Superior temporal gyrus (tissue), 1 donor: ENCODE results near the gene SCGB1C1.

Experiments used
- DNase-seq: peaks from one replicate; pipeline ENCODE4 v3.0.0-alpha.2; 2016; ENCODE audit errors: extremely low spot score

The SCGB1C1 gene

DNA sequence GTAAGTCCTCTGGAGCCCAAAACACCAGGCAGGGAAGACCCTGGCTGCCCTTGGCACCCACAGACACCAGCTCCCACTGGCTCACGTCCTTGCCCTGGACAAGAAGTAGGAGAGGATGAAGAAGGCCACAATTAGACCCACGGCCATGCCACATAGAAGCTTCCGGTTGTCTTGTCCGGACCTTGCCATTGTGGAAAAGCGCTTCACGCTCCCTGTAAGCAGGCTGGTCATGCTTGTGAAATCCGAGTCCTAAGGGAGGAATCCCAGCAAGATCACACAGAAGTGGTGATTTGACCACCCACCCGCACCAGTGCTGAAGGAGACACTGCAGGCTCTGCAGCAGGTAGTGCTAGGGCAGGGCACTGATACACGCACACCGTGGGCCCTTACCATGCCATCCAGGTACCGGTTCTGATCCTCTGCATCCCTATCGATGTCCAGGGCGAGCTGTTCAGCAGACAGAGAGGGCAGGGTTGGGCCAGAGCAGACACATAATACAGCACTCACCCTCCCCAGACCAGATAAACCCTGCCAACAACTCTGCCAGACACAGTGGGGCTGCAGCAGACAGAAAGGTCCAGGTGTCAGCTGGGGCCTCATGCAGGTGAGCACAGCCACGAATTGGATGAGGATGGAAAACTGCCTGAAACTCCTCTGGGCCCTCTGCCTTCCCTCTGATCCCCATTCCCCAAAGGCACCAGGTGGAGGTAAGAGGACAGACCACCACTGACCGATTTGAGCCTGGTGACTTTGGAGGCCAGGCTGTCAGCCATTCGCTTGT lies 12.5 kb downstream of the SCGB1C1 start:
- DNase-seq: no peak

GRCh38 chr11:206002-206384 lies 13.1 kb downstream of the SCGB1C1 start:
- no peak for DNase-seq

DNA sequence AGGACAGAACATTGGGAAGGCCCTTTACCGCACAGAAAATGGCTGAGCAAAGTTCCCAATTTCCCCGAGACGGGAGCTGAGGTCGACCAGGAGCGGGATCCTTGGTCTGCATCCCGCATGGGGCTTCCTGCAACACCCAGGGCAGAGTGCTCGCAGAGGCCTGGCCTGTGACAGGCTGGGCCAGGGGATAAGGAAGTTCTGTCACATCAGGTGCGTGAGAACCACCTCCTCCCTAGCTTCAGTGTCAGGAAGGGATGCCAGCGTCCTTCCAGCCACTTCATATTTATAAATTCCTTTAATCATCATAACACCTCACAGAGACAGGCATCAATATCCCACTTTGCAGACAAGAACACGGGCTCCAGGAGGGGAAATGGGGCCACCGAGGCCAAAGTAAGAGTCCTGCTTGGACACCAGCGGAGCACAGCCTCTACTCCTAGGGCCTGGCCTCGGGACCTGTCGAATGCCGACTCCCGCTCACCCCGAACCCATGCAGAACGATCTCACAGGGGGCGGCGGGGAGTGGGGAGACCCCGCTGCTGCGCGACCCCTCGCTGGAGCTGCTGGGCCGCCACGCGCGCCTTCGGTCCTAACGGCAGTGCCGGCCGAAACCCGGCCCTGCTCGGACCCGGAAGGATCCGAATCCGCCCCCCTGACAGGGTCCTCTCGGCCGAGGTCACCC lies 13.8 kb downstream of the SCGB1C1 start:
- no peak for DNase-seq

DNA sequence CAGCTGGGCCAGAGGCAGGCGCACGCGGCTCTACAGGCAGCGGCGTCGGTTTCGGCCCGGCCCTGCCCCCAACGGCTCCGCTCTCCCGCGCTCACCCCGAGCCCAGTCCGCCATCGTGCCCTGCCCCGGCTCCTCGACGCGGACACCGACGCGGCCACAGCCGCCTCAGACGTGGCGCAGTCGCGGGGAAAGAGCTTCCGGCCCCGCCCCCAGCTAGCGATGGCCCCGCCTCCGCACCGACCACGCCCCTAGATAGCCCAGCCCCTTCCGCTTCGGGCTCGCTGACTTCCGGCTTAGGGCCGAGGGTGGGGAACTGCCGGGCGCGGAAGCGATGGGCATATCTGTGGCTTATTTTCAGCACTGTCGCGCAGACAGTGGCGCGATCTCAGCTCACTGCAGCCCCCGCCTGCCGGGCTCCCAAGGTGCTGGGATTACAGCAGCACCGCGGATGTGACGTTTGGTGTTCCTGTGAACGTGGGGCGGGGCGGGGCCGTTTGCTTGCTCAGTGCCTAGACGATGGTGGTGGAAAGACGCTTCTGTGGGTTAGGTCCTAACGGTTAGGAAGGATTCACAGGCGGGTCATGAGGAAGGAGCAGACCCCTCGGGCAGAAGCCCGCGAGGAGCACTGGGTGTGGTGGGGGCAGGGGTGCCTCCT lies 14.5 kb downstream of the SCGB1C1 start, which contains the start of the genes BET1L and RIC8A:
BET1L (minus strand) TSS at position 192 of the 655 bp plus-strand sequence; CDS start at position 114, 78 bp downstream.
RIC8A (plus strand) TSS at position 501 of the 655 bp plus-strand sequence. CDS start 1,147 bp downstream, outside the sequence.
- DNase-seq: peak; percentile 97

- no peak for DNase-seq
These were observed 14.9 kb downstream of the SCGB1C1 start for GRCh38 chr11:207863-208180.

DNA sequence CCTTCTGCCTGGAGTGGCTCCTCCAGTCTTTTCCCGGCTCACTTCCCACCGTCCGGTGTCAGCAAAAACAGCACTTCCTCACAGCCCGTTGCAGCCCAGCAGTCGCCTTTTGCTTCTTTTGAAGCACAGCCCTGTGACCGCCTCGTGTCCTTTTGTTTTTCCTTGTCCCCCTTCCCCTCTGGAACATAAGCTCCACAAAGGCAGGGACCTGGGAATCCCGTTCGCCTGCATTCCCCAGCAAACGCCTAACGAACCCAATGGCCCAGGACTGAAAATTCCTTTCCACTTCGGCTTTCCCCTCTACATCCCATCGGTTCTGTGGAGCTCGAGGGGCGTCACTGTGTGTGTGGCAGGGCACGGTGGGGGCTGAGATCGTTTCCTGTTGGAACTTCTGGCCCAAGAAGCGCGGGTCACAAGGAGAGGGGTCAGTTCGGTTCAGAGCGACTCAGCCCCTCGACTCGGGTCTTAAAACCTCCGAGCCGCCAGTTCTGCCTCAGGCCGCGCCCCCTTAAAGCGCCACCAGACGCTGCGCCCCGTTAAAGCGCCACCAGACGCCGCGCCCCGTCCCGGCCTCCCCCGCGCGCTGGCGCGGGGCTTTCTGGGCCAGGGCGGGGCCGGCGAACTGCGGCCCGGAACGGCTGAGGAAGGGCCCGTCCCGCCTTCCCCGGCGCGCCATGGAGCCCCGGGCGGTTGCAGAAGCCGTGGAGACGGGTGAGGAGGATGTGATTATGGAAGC lies 15.5 kb downstream of the SCGB1C1 start:
- peak; percentile 74 for DNase-seq

DNA sequence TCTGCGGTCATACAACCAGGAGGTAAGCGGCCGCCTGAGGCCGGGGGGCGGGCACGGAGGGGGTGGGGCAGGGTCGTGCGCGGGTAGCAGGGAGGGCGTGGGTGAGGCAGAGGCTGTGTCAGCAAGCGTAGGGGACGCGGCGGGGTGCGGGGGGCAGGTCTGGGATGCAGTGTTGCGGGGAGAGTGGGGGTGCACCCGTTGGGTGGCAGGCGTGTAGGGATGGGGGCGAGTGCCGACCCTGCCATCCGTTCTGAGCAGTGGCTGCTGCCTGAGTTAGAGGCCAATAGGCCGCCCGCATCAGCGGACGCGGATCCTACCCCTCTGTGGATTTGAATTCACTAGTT lies 16.0 kb downstream of the SCGB1C1 start:
- DNase-seq: no peak

DNA sequence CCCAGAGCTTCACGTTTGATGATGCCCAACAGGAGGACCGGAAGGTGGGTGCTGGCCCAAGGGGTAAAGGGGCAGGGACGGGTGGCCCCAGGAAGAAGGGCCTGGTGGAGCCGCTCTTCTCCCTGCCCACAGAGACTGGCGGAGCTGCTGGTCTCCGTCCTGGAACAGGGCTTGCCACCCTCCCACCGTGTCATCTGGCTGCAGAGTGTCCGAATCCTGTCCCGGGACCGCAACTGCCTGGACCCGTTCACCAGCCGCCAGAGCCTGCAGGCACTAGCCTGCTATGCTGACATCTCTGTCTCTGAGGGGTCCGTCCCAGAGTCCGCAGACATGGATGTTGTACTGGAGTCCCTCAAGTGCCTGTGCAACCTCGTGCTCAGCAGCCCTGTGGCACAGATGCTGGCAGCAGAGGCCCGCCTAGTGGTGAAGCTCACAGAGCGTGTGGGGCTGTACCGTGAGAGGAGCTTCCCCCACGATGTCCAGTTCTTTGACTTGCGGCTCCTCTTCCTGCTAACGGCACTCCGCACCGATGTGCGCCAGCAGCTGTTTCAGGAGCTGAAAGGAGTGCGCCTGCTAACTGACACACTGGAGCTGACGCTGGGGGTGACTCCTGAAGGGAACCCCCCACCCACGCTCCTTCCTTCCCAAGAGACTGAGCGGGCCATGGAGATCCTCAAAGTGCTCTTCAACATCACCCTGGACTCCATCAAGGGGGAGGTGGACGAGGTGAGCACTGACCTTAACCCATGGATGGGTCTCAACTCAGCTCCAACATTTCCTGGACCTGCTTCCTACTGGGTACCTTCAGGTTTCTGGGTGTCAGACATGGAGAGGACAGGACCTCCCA lies 16.6 kb downstream of the SCGB1C1 start:
- no peak for DNase-seq

DNA sequence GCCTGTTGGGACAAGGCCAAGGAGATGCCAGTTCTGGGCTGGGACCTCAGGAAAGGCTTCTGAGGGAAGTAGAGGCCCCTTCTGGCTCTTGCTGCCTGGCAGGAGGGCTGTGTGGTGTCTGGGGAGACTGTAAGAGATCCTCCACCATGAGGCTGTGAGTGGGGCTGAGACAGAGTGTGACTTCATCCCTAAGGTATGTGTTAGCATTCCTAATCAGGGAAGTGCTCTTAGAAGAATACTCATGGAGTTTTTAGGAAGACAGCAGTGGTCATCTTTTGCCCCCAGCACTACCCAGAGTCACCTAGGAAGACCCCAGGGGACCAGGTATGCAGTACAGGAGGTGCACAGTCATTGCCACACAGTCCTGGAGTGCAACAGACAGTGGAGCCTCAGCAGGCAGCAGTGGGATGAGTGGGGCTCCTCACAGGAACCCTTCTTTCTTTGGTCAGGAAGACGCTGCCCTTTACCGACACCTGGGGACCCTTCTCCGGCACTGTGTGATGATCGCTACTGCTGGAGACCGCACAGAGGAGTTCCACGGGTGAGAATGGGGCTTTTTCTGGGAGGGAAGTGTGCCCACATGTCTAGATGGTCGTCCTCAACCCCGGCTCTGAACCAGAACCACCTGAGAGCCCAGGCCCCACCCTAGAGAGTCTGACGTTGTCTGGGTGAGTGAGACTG lies 17.4 kb downstream of the SCGB1C1 start:
- DNase-seq: no peak

GRCh38 chr11:210803-211180 lies 17.9 kb downstream of the SCGB1C1 start:
- no peak for DNase-seq

DNA sequence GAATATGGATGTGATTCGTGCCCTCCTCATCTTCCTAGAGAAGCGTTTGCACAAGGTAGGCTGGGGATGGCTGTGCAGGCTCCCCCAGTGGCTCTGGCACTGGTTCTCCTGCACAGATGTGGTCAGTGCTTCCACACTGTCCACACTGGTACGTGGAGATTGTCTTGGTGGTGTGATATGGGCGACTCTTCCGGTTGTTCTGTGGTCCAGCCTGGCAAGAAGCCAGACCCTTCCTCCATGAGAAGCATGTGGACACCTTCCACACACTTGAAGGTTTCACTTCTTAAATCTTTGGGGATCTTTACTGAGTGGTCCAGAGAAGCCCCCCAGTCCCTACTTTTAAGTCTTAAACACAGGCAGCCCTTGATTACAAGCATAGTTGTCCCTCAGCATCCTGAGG lies 18.4 kb downstream of the SCGB1C1 start:
- DNase-seq: no peak

DNA sequence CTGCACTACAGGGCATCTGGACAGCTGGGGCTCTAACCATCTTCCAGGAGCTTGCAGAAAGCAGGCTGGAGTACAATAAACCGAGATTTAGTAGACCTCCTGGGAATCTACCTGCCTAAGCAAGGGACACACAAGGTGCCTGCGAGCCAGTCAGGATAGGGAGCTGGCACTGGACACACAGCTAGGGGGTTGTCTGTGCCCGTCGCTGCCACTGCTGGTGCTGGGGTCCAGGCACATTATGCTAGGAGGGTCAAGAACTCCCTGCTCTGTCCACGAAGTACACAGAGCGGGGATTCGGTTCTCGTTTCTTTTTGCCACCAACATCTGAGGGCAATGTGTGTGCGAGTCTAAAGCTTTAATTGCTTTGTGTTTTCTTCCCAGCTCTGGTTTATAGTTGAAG lies 18.9 kb downstream of the SCGB1C1 start:
- no peak for DNase-seq

- no peak for DNase-seq
These were observed 19.5 kb downstream of the SCGB1C1 start for GRCh38 chr11:212150-213100.

GRCh38 chr11:213111-213510 lies 20.2 kb downstream of the SCGB1C1 start:
- DNase-seq: no peak

DNA sequence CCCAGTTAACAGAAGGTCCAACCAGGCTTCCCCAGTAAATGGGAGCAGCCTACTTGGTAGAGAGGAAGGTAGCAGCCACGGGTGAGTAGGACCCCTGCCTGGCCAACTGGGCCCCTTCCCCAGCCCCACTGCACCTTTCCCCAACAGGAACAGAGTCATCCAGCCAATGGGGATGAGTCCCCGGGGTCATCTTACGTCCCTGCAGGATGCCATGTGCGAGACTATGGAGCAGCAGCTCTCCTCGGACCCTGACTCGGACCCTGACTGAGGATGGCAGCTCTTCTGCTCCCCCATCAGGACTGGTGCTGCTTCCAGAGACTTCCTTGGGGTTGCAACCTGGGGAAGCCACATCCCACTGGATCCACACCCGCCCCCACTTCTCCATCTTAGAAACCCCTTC lies 21.2 kb downstream of the SCGB1C1 start:
- no peak for DNase-seq

DNA sequence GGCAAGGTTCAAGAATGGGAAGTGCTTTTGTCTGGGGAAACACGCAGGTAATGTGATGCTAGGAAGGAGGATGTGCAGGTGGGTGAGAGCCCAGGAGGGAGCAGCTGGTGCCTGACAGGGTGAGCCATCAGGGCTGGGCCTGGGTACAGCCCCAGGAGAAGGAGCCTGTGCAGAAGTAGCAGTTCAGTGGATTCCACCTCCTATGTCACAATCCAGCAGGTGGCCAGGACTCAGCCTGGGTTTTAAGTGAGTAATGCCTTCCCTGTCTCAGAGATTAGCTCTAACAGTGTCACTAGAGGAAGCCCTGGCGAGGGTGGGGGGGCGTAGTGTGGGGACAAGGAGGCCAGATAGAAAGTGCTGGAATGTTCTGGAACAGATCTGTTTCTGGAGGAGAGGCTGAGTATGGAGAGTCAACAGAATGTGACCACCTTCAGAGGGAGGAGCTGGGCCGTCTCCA lies 22.7 kb downstream of the SCGB1C1 start:
- no peak for DNase-seq

- DNase-seq: no peak
These were observed 23.4 kb downstream of the SCGB1C1 start for GRCh38 chr11:216081-216974.

DNA sequence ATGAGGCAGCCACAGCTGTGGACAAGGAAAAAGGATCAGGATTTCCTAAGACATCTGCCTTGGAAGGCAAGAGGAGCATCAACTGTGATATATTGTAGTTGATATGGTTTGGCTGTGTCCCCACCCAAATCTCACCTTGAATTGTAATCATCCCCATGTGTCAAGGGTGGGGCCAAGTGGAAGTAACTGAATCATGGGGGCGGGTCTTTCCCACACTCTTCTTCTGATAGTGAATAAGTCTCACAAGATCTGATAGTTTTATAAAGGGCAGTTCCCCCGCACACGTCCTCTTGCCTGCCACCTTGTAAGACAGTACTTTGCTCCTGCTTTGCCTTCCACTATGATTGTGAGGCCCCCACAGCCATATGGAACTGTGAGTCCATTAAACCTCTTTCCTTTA lies 24.8 kb downstream of the SCGB1C1 start:
- DNase-seq: no peak
